Measurements from ENCODE around the gene SEM1. TPM values are rescaled to one million over a fixed set of nuclear protein-coding genes. Genes with fewer than 3 reads are reported as not detected.
"Not testable (repeated sequence)": the region's sequence is repeated elsewhere in the genome, so short reads cannot be mapped to it uniquely, and the experiment has no call there.

Gene SEM1
- 37.4 and 70.3 TPM in 2 replicates for total RNA-seq

GRCh38 chr7:96709381-96710228, at the start of gene SEM1:
TSS of gene SEM1 (minus strand) at chr7:96709846. CDS start at chr7:96709763, 83 bp downstream.
- DNase-seq = peak; percentile 95

- DNase-seq = not testable (repeated sequence)
These were observed 48.2 kb upstream of the SEM1 start for GRCh38 chr7:96757880-96758279.

- no peak for DNase-seq
These were observed 37.8 kb upstream of the SEM1 start for GRCh38 chr7:96747418-96747940.

- no peak for DNase-seq
These were observed 30.5 kb upstream of the SEM1 start for GRCh38 chr7:96740130-96740529.

GRCh38 chr7:96739609-96740008, 30.0 kb upstream of the SEM1 start:
- no peak for DNase-seq

- no peak for DNase-seq
These were observed 29.5 kb upstream of the SEM1 start for GRCh38 chr7:96739167-96739566.

- no peak for DNase-seq
These were observed 29.1 kb upstream of the SEM1 start for GRCh38 chr7:96738705-96739104.

- no peak for DNase-seq
These were observed 28.0 kb upstream of the SEM1 start for GRCh38 chr7:96737545-96738050.

GRCh38 chr7:96734343-96734742, 24.7 kb upstream of the SEM1 start:
- DNase-seq = no peak

GRCh38 chr7:96729820-96730219, 20.2 kb upstream of the SEM1 start:
- no peak for DNase-seq

- no peak for DNase-seq
These were observed 18.5 kb upstream of the SEM1 start for GRCh38 chr7:96728139-96728538.

- no peak for DNase-seq
These were observed 18.0 kb upstream of the SEM1 start for GRCh38 chr7:96727534-96728088.

GRCh38 chr7:96723622-96724021, 14.0 kb upstream of the SEM1 start:
- DNase-seq = no peak

- not testable (repeated sequence) for DNase-seq
These were observed 13.3 kb upstream of the SEM1 start for GRCh38 chr7:96722928-96723327.

- DNase-seq = no peak
These were observed 11.2 kb upstream of the SEM1 start for GRCh38 chr7:96720843-96721242.

- no peak for DNase-seq
These were observed 9.5 kb upstream of the SEM1 start for GRCh38 chr7:96719164-96719563.

- no peak for DNase-seq
These were observed 8.7 kb upstream of the SEM1 start for GRCh38 chr7:96718107-96719003.

- DNase-seq = no peak
These were observed 3.4 kb upstream of the SEM1 start for GRCh38 chr7:96713037-96713436.

GRCh38 chr7:96710544-96710943, 898 bp upstream of the SEM1 start:
- no peak for DNase-seq

- DNase-seq = peak; percentile 5
These were observed 774 bp downstream of the SEM1 start for GRCh38 chr7:96708872-96709271.

- no peak for DNase-seq
These were observed 1.5 kb downstream of the SEM1 start for GRCh38 chr7:96707901-96708774.

GRCh38 chr7:96701258-96701657, 8.4 kb downstream of the SEM1 start:
- no peak for DNase-seq
